ENCODE data around the gene ACTG2.

The ACTG2 gene

DNA sequence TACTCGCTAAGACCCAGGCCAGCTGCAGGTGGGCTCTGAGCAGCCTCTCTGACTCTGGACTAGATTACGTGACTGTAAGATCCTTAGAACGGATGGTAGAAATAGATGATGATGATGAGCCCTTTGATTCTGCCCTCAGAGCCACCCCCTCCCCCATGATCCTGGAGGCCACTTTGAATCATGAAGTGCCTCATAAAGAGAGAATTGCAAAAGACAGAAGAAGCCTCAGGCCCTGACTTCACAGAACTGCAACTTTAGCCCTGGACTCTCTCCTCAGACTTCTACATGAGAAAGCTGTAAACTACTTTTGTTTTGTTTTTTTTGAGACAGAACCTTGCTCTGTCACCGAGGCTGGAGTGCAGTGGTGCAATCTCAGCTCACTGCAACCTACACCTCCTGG, 76.5 kb downstream of the ACTG2 start:
- no peak for DNase-seq (ENCODE audit: low read depth)

Measured in GM04503 (cell line).